GM19043 (cell line): Measurements from ENCODE around the gene MUSTN1.

ENCODE experiments used
- ATAC-seq: cut with Tn5 transposase; IDR thresholded peaks from one replicate; pipeline ENCODE4 v1.9.1; 2021; ENCODE audit warnings: low read depth; ENCODE audit not compliant: unreplicated experiment

MUSTN1 gene

DNA sequence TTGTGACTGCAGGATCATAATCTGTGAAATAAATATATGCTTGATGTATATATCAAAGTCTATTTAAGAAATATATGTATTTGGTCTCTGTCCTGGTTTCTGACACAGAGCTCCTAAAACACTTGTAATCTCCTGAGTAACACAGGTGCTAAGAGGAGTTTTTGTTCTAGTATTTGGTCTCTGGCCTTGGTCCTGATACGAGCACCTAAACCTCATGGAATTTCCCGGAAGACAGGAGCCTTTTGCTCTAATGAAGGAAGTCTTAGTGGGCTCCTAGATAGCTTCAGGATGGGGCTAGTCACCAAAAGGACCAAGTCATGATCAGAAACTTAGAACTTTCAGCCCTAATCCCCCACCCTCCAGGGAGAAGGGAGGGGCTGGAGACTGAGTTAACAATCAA lies 19.2 kb upstream of the MUSTN1 start:
- no peak for ATAC-seq

DNA sequence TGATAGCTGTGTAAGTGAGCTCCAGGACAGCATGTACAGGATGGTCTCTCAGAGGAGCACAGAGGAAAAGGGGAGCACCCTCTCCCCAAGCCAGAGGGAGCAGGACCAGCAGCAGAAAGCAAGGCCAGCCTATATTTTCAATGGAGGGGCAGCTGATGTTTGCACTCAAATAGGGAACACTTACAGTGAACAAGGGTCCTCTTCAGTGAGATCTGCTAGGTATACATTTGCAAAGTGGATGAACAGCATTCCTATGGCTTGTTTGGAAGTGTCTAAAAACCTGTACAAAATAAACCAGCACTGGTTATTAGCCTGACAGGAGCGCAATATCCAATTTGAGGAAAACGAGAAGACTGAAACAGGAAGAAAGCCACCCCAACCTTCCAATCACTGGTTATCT lies 17.6 kb upstream of the MUSTN1 start:
- ATAC-seq: no peak

DNA sequence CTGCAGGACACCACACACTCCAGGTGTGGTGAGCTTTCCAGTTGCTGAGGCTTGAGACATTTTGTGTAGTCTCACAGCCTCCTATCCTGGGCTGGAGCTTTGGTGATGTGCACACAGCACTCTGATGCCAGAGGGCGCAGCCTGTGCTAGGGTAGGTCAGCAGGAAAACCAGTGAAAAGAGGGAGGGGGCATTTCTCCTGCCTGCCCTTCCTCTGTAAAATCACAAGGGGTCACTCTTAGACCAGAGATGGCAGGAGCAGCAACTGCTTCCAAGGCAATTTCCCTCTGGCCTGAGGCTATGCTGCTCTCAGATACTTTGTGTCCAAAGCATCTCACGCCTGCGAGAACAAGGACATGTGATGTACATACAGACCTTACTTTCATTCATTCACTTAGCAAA lies 16.5 kb upstream of the MUSTN1 start:
- ATAC-seq: no peak

DNA sequence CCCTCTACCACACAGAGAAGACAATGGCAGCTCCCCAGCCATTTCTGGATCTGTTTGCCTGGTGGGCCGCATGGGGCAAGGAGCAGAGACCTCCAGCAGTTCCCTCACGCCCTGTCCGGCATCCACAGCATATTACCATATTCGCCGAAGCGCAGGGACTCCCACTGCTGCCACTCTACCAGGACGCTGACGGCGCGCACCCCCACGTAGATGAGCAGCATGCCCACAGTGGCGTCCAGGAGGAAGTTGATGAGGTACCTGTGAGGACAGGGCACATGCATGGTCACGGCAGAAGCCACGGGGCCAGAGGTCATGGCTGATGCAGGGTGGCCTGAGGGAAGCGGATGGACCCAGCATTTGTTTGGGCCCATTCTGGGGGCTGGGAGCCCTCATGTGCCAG lies 14.8 kb upstream of the MUSTN1 start:
- no peak for ATAC-seq

DNA sequence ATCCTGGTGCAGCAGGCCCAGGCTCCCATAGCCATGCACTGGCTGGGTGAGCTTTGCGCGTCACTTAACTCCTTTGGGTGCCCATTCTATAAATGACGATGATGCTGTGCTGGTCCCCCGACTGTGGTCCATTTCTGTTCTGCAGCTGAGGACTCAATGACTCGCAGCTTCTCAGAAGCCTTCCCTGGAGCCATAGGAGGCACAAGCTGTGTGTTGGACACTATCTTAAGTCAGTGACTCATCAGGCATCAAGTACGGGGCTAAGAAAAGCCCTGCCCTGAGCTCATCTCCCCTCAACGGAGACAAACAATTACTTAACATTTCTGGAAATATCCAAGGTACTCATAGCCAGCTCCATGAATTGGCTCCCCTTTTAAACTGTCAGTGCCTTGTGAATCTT lies 13.8 kb upstream of the MUSTN1 start:
- ATAC-seq: no peak

DNA sequence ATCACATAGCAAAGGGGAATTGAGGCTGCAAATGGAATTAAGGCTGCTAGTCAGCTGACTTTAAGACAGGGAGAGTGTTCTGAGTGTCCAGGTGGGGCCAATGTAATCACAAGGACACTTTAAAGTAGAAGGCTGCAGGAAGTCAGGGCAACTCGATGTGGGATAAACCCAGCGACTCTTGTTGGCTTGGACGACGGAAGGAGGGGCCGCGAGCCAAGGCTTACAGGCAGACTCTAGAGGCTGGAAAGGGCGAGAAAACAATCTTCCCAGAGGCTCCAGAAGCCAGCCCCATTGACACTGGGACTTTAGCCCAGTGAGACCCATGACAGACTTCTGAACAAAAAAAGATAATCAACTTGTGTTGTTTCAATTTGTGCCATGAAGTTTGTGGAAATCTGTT lies 12.9 kb upstream of the MUSTN1 start:
- no peak for ATAC-seq

DNA sequence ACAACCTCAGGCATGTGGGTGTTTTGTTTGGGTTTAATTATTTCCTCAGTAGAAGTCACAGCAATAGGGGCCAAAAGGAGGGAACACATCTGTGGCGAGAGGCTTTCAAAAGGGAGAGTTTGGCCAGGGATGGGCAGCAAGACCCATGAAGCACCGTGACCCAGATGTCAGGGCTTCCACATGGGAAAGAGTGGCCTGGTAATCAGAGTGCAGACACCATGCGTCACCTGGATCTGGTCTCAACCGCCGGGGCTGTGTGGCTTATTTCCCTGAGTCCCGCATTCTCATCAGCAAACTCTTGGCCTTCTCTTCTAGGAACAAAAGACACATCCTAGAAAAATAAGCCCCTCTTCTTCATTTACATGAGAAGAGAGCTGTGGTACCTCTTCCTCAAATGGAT lies 12.4 kb upstream of the MUSTN1 start:
- ATAC-seq: no peak

GRCh38 chr3:52846432-52846965 lies 11.7 kb upstream of the MUSTN1 start:
- ATAC-seq: peak; percentile 59

DNA sequence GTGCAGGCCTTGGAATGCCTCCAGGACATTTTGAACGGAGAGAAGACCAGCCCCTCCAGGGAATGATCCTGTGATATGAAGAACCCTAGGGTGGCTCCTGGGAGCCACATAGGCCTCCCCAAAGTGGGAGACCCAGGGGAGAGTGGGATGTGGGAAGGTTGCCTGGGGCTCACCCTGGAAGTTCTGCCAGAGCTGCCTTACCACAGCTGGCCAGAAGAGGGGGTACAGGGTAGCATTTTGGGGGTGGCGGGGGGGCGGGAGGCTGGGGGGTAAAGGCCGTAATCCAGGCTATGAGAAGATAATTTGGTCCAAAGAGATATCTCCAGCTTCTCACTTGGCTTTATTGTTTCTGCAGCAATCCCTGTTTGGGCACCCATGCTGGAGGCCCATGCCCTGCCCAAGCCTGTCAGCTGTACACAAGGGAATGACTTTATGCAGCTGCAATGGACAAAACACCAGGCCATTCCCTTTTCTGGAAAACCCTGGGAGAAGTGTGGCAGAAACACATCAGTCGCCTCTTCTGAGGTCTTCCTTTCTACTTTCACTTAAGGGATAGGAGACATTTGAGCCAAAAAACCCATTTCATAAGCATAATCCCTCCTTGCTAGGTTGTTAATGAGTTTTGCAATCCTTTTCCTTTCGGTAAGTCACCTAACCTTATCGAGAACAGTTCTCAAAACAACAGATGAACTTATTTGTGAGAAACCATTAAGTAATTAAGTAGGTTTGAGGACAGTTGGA lies 11.0 kb upstream of the MUSTN1 start:
- ATAC-seq: no peak

GRCh38 chr3:52845157-52845556 lies 10.3 kb upstream of the MUSTN1 start:
- no peak for ATAC-seq

GRCh38 chr3:52844290-52844975 lies 9.6 kb upstream of the MUSTN1 start:
- ATAC-seq: no peak

DNA sequence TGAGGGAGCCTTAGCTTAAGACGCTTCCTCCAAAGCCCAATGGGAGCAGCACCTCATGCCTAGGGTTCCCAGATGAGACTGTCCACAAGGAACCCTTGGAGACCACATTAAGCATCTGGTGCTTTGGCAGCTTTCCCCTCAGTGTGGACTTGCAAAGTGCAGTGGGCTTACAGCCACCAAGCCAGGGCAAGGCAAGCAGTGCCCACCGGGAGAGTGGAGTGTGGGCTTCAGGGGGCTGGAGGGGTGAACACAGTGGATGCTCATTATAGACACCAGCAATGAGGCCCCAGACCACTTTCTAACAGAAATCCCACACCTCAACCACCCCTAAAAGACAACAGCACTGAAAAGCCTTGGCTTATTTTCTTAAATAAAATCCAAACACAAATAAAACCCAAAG lies 9.1 kb upstream of the MUSTN1 start:
- ATAC-seq: no peak

DNA sequence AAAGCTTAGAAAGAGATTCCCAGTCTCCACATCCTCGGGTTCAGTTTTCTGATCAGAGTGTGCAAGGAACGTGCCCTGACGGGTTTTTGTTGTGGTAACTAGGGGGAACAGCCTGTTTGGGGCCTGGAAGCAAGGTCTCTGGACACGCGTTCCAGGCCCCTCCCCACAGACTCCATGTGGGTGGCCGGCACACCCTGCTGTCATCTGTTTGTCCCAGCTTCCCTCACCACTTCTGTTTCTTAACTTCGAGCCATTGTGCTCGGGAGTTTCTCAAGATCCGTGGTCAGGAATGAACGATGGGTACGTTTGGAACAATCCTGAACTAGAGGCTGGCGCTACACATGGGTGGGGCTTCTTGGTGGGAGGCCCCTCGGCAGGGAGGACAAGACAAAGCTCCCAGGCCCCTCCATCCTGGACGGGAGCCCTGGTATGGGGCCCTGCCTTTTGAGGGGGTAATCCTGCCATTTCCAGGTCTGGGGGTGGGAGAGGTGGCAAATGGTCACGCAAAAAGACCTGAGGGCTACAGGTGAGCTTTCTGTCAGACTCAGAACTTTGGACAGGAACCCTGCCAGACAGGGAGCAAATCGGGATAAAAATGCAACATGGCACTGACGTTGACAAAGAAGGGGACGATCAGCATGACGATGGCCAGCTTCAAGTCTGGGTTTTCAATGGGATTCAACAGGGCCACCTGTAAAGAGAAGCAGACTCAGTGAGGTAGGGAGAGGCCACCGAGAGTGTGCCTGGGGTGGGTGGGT lies 8.5 kb upstream of the MUSTN1 start:
- no peak for ATAC-seq

GRCh38 chr3:52842424-52842823 lies 7.6 kb upstream of the MUSTN1 start:
- ATAC-seq: no peak

DNA sequence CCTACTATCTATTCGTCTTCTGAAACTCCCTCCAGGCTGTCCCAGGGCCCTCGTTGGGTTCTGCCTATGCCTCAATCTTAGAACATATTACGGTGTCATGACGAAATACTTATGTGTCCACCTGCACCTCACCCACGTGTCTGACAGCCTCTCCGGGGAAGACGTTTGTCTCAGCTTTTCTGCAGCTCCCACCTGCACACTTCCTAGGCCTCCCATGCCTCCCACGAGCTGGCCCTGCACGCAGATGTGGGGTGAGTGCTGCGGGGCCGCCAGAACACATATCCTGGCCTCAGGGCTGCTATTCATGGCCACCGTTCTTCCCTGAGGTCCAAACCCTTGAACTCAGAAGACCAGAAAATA lies 7.1 kb upstream of the MUSTN1 start:
- no peak for ATAC-seq

DNA sequence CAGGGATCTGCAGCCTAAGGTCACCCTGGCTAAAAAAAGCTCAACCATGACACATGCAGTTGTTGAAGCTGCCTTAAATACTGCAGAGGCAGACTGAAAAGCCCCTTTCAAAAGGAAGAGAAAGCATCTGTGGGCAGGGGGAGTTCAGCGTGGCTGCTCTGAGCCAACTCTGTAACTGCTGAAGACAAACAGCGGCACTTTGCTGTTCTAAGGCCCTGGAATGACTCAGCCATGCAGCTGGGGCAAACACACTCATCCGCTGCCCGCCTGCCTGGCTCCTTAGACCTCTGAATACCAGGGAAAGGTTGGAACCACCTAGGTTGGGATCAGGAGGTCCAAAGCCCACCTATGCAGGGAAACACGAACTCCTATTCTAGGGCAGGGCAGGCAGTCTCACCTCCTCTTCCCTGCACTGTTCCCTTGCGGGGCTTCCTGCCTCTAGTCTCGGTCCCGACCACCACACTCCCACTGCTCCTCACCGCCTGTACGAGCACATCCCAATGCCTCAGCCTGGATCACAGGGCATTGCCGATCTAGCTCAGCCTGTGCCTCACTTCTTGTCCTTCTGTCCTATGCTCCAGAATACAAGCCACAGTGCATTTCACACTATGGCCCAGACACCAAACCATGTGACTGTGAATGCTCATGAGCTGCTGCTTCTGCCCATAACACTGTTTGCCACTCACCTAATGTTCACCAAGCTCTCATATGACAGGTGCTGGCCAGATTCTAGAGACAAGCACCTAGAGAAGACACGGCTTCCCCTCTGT lies 6.6 kb upstream of the MUSTN1 start:
- ATAC-seq: no peak

GRCh38 chr3:52839892-52840545 lies 5.2 kb upstream of the MUSTN1 start:
- ATAC-seq: no peak

- ATAC-seq: no peak
Observed at GRCh38 chr3:52839268-52839575, 4.4 kb upstream of the MUSTN1 start.

DNA sequence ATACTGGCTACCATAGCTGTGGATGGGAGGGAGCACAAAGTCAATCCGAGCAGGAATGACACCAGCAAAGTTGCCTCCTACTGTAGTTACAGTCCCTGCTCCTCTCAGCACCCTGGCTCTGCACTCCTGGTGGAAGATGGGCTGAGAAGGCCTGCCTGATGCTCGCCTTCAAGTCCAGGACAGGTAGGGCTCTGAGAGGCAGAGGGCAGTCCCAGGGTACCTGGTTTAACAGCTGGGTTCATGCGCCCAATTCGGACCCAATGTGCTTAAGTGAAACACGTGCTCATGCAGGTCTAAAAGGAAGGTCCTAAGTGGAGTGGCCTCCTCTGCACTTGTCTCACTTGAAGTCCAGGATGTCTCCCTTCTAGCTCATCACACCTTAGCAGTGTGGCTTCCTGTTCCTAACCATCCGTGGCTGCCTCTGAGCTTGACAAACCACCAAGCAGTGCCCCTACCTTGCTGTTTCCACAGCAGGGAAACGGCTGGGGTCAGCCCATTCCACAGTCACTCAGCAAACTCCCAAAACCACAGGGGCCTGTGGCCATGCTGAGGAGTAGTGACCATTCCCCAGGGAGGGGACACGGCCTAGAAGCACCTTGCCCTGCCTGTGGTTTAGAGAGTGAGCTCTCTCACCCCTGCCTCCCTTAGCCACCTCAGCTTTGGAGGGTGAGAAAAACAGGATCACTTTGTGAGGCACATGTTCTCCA lies 3.9 kb upstream of the MUSTN1 start:
- peak; percentile 70 for ATAC-seq

GRCh38 chr3:52836986-52837385 lies 2.2 kb upstream of the MUSTN1 start:
- no peak for ATAC-seq
